Activated CD4-positive, alpha-beta T cell treated with anti-CD3 and anti-CD28 coated beads for 1 hour (primary cell): ENCODE measurements around the gene OR2A14.
"Not testable (repeated sequence)": the region's sequence is repeated elsewhere in the genome, so short reads cannot be mapped to it uniquely, and the experiment has no call there.

Experiments used
- DNase-seq: peaks from one replicate; pipeline ENCODE4 v3.0.0-alpha.2; 2020

OR2A14 gene

DNA sequence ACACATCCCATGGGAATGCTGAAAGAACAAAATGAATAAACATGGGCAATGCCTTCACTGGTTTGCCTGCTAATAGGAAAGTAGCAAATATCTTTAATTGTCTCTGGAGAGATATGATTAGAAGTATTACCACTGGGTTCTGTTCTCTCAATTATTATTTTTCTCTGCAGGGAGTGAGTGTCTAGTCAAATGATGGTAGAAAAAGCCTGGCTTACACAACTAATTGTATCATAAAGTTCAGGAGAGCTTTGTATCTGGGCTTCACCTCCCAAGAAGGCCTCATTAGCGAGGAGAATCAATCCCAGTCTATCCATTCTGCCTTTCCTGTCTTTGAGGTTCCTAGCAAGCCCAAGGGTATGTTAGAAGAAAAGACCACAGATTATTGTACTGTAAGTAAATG, at the start of gene OR2A14:
TSS of gene OR2A14 (plus strand) at position 301 of the 400 bp plus-strand sequence. CDS start 5,937 bp downstream, outside the sequence.
- DNase-seq = no peak

DNA sequence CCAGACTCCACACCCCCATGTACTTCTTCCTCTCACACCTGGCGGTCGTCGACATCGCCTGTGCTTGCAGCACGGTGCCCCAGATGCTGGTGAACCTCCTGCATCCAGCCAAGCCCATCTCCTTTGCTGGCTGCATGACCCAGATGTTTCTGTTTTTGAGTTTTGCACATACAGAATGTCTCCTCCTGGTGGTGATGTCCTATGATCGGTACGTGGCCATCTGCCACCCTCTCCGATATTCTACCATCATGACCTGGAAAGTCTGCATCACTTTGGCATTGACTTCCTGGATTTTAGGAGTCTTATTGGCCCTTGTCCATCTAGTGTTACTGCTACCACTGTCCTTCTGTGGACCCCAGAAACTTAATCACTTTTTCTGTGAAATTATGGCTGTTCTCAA, 48.6 kb upstream of the OR2A14 start:
- DNase-seq = no peak

- no peak for DNase-seq
Measured at GRCh38 chr7:144085978-144086377, 37.0 kb upstream of the OR2A14 start, which contains the start of gene OR2A12. TSS of gene OR2A12 (plus strand) at chr7:144086278. CDS start at chr7:144095108, 8,830 bp downstream.

DNA sequence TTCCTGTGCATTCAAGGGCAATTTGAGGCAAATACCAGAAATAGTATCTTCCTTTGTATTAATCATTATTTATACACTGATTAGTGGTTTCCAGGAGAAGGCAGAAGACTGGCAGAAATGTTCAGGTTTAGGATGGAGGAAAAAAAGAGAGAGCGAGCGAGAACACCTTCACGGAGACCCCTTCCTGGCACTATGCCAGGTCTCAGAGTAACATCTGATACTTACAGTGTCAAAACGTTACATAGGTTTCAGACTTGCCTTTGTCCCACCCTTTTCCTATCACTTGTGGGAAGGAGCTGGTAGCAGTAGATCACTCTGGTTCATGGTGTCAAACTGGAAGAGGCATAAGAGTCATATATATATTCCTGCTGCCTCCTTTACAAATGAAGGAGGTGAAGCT, 36.2 kb upstream of the OR2A14 start:
- DNase-seq = no peak

- no peak for DNase-seq
Measured at GRCh38 chr7:144087230-144087629, 35.7 kb upstream of the OR2A14 start.

- DNase-seq = no peak
Measured at GRCh38 chr7:144090667-144091066, 32.3 kb upstream of the OR2A14 start.

GRCh38 chr7:144098776-144099175, 24.2 kb upstream of the OR2A14 start:
- DNase-seq = no peak

DNA sequence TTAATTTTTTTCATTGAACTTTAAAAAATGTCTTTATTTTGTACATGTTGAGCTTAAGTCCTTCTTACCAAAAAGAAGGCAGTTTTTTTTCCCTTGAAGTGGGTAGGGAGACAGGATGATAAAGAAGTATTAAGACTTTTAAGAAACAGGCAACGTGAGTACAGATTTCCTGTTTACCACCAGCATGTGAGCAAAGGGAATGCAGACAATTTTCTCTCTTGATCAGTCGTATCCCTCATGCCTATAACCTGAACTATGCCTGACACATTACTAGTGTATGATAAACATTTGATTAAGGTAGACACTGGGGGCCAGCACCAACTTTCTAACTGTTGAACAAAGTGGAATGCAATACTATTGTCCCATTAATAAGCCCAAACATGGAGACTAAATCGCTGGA, 22.4 kb upstream of the OR2A14 start:
- no peak for DNase-seq

DNA sequence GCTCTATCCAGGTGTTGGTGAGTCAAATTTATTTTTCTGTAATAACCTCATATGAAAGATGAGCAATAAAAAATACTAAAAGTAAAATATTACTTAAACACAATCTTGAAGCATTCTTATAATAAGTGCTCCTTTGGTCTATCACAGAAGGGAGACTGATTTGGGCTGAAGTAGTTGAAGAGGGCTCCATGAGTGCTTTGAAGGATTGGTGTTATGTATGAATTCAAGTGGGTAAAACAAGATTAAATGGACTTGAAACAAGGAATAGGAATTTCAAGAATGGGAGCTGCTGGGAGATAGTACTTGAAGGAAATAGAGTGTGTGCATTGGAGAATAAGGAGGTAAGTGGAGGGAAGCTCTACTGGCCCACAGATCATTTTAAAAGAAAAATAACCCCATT, 20.9 kb upstream of the OR2A14 start:
- no peak for DNase-seq

DNA sequence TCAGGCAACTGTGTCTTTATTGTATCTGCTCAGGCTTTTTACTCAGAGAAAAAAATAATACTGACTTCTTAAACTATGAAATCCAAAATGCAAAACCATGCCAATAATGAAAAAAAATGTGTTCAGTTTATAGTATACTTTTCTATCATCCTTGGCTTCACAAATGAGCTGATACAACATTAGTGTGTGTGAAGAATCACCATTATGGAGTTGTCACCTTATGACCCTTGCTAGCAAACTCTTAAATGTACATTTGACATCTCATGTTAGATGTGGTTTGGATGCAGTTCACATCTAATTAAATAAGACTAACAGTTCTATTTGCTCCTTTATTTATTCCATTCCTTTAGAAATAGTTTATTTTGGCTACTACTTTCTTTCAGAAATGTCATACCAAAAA, 17.8 kb upstream of the OR2A14 start:
- no peak for DNase-seq

- DNase-seq = no peak
Measured at GRCh38 chr7:144109283-144109682, 13.7 kb upstream of the OR2A14 start, which contains the start of gene OR2A2. TSS of gene OR2A2 (plus strand) at chr7:144109583. CDS start at chr7:144109583, 0 bp downstream.

DNA sequence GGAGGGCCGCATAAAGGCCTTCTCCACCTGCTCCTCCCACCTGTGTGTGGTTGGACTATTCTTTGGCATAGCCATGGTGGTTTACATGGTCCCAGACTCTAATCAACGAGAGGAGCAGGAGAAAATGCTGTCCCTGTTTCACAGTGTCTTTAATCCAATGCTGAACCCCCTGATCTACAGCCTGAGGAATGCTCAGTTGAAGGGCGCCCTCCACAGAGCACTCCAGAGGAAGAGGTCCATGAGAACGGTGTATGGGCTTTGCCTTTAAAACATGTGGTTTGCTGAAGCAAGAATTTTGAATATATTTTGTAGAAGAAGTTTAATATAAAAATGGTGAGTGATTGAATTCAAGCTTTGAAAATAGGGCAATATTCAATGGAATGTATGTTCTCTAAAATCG, 12.7 kb upstream of the OR2A14 start:
- DNase-seq = no peak

DNA sequence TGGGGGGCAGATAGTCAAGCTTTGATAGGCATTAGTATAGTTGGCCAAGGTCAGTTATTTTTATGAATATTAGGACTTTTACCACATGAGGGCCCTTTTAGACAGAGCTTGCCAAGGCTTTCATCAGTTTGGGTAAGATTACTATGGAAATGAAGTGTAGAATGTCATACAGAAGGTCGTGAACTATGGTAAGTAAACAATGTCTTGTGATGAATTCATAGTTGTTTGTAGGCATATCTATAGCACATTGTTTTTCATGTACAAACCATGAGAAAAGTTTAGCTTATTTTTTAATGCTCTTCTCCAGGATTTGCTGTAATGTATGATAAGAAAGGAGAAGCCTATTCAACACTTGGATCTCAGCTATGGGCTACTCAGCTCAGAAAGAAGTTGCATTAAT, 9.3 kb upstream of the OR2A14 start:
- DNase-seq = no peak

GRCh38 chr7:144118341-144118740, 4.6 kb upstream of the OR2A14 start:
- no peak for DNase-seq

- DNase-seq = peak; percentile 78
Measured at GRCh38 chr7:144127714-144128334, 4.8 kb downstream of the OR2A14 start.

DNA sequence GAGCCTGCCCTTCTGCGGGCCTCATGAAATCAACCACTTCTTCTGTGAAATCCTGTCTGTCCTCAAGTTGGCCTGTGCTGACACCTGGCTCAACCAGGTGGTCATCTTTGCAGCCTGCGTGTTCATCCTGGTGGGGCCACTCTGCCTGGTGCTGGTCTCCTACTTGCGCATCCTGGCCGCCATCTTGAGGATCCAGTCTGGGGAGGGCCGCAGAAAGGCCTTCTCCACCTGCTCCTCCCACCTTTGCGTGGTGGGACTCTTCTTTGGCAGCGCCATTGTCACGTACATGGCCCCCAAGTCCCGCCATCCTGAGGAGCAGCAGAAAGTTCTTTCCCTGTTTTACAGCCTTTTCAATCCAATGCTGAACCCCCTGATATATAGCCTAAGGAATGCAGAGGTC, 6.6 kb downstream of the OR2A14 start:
- DNase-seq = not testable (repeated sequence)

DNA sequence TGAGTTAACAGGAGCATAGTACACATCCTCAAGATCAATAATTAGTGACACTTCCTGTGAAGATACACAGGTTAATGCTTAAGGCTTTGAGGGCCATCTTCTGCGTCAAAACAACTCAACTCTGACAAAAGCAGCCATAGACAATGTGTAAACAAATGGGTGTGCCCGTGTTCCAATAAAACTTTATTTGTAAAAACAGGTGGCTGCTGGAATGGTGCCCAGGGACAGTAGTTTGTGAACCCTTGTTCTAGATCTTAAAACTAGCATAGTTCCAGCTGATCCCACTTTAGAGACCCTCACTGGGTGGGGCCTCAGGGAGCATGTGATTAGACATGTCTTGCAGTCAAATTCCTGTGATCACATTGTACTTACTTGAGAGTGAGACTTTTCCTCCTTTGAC, 7.8 kb downstream of the OR2A14 start:
- DNase-seq = no peak

- DNase-seq = no peak
Measured at GRCh38 chr7:144132262-144132661, 9.3 kb downstream of the OR2A14 start.

- DNase-seq = no peak
Measured at GRCh38 chr7:144133307-144133706, 10.3 kb downstream of the OR2A14 start.

DNA sequence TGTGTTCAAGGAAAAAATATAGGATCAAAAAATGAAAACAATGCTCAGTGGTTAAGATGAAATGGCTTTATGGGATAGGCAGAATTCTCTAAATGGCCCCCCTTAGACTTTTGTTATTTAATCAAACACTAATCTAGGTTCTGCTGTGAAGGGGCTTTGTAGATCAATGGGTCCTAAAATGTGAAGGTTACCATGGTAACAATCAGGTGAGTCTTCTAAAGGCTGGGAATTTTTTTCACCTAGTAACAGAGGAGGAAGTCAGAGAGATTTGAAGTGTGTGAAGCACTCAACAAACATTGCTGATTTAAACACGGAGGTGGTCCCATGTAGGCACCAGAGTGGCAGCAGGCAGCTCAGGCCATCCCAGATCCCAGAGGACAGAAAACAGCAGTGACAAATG, 11.1 kb downstream of the OR2A14 start:
- no peak for DNase-seq

GRCh38 chr7:144137501-144137900, 14.5 kb downstream of the OR2A14 start:
- DNase-seq = no peak

- no peak for DNase-seq
Measured at GRCh38 chr7:144142187-144142586, 19.2 kb downstream of the OR2A14 start.

GRCh38 chr7:144144426-144144825, 21.4 kb downstream of the OR2A14 start:
- no peak for DNase-seq

DNA sequence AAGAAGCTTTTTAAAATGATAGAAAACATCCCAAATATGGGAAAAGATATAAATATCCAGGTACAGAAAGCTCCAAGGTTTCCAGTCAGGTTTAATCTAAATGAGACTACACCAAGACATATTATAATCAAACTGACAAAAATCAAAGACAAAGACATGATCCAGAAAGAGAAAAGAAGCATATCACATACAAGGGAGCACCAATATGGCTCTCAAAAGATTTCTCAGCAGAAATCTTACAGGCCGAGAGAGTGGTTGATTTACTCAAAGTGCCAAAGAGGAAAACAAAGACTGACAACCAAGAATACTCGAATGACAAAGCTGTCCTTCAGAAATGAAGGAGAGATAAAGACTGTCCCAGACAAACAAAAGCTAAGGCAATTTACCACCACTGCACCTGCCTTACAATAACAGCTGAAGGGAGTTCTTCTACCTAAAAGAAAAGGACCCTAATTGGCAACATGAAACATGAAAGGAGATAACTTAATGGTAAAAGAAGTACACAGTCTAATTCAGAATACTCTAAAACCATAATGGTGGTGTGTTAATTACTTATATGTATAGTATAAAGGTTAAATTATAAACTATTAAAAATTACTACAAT, 25.4 kb downstream of the OR2A14 start:
- DNase-seq = no peak

DNA sequence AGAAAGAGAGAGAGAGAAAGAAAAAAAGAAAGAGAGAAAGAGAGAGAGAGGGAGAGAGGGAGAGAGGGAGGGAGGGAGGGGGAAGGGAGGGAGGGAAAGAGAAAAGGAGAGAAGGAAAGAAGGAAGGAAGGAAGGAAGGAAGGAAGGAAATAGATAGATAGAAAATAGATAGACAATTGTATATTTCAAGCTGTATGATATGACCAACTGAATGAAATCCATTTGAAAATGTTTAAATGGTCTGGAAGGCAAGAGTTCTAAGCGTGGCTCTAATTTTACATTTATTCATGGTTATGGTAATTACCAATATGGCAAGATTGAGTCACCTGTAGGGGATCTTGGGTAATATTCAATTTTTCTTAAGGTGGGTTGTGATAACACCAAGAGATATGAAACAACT, 35.9 kb downstream of the OR2A14 start:
- DNase-seq = no peak
